ENCODE data around the gene CST3.

Gene CST3

DNA sequence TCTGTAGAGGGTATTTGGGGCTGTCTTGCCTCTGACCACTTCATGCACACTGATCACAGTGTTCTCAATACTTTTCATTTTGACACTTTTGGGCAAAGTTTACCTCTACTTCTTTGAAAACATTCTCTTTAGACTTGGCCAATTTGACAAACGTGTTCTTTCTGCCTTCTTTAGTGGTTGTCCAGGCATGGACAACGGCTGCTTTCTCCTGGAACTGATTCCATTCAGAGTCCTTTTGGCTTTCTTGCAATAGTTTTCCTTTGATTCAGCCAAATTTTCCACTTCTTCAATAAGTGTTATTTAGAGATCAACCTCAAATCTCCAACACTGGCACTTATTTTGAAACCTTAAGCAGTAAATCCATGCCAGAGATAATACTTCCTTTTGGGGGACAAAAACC lies 25.4 kb downstream of the CST3 start:
- TF ChIP-seq CTCF (IDR thresholded peaks at IDR 0.05; ENCODE audit: low read depth, low read length): no peak
- no peak overlapping the region for H3K4me3 ChIP-seq (replicated peaks in 1 of 2; ENCODE audit: low read depth in 2 of 2, low read length in 2 of 2)

GRCh38 chr20:23609486-23610109 lies 28.2 kb downstream of the CST3 start:
- no peak for DNase-seq (ENCODE audit: low read depth in 2 of 2)
- H3K4me3 ChIP-seq (replicated peaks in 1 of 2; ENCODE audit: low read depth in 2 of 2, low read length in 2 of 2): no peak overlapping the region
- no peak for TF ChIP-seq CTCF (IDR thresholded peaks at IDR 0.05; ENCODE audit: low read depth, low read length)

More for the DNA sequence above, 25.4 kb downstream of the CST3 start:
- no peak for DNase-seq (ENCODE audit: low read depth in 2 of 2)

- H3K4me3 ChIP-seq (replicated peaks in 1 of 2; ENCODE audit: low read depth in 2 of 2, low read length in 2 of 2): no peak overlapping the region
- TF ChIP-seq CTCF (IDR thresholded peaks at IDR 0.05; ENCODE audit: low read depth, low read length): no peak
- no peak for DNase-seq (ENCODE audit: low read depth in 2 of 2)
Measured at GRCh38 chr20:23608251-23608846, 29.4 kb downstream of the CST3 start.

DNA sequence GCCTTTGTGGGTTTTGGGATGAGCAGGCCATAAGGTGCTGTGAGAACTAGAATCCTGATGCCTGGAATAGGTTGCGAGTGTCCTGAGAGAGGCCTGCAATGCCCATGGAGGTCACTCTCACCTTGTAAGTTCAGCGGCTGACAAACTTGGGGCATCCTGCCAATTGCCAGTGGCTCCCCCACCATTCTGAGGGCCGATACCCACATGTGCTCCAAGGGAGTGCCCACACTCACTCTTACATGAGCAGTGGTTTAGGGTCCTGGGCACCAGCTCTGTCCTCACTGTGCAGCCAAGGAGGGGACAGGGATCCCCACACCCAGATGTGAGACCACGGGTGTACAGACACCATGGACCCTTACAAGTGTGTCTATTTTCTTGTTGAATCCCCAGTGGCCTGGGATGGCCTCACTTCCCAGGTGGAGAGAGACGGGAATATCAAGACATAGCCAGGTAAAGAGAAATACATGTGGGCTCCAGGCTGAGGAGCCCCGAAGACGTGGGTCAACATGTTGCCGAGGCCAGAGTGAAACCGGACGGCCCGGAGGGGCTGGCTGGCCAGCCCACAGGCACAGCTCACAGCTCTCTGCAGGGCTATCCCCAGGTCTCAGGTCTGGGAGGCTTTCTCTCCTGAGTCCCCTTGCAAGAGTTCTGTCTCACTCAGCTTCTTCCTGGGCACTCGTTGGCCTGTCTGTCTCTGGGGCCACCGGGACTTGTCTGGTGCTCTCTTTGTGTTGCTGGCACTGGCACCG lies 30.1 kb downstream of the CST3 start:
- H3K4me3 ChIP-seq (replicated peaks in 1 of 2; ENCODE audit: low read depth in 2 of 2, low read length in 2 of 2): no peak overlapping the region
- DNase-seq (ENCODE audit: low read depth in 2 of 2): no peak
- no peak for TF ChIP-seq CTCF (IDR thresholded peaks at IDR 0.05; ENCODE audit: low read depth, low read length)

- no peak overlapping the region for H3K4me3 ChIP-seq (replicated peaks in 1 of 2; ENCODE audit: low read depth in 2 of 2, low read length in 2 of 2)
- peak; percentile 76 to 82 for DNase-seq (ENCODE audit: low read depth in 2 of 2)
- peak; percentile 95 for TF ChIP-seq CTCF (IDR thresholded peaks at IDR 0.05; ENCODE audit: low read depth, low read length)
Measured at GRCh38 chr20:23606652-23607049, 31.1 kb downstream of the CST3 start.

DNA sequence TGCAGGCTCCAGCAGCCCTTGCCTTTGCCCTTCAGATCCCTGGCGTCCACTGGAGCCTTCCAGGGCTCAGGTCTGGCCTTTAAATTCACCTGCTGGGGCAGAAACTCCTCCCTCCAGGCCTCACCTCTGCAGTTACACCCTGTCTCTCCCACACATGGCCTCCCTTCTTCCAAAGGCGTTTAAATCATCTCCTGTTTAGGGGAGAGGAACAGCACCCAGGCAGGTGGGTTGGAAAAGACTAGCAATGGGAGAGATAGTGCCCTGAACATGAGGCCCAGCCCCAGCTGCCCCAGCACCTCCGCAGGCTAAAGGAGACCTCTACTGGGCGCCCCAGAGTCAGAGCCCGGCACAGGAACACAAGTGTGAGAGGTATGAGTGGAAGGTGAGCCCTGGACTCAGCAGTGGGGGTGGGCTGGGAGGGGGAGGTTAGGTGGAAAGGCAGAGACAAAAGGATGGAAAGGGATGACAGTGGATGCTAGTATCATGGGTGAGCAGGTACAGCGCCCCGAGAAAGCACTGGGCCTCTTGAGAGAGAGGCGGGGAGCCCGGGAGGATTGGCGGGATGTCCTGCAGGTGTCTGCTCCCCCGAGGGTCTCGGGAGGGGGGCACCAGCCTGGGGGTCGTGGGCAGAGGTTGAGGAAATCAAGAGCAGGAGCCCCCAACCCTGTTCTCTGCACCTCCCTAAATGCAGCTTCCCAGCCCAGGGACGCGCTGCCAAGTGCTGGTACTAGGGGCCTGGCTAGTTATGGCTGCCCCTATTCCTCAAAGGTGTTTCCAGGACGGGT lies 31.7 kb downstream of the CST3 start, which contains the start of gene CST9:
Gene CST9, minus strand, starts transcription at position 51 of the 785 bp plus-strand sequence. CDS start 53 bp downstream, outside the sequence.
- TF ChIP-seq CTCF (IDR thresholded peaks at IDR 0.05; ENCODE audit: low read depth, low read length): no peak
- no peak within 1 kb of the TSS for H3K4me3 ChIP-seq (replicated peaks in 1 of 2; ENCODE audit: low read depth in 2 of 2, low read length in 2 of 2)
- DNase-seq (ENCODE audit: low read depth in 2 of 2): no peak
